SK-N-SH (cell line): Measurements from ENCODE around the gene CGAS.

Source experiments
- GATA2 ChIP-seq: sonication (generic); formaldehyde crosslinking; IDR thresholded peaks from 2 replicates; pipeline ENCODE4 v1.5.0; 2020; ENCODE audit warnings: mild to moderate bottlenecking, missing genetic modification reagents
- JUND ChIP-seq: IDR thresholded peaks from 2 replicates; pipeline ENCODE4 v1.4.0; 2012
- MXI1 ChIP-seq: IDR thresholded peaks from 2 replicates; pipeline ENCODE4 v1.6.1; 2012; ENCODE audit warnings: mild to moderate bottlenecking, low read depth, low read length, improper control_type of control experiment
- RFX5 ChIP-seq: IDR thresholded peaks from 2 replicates; pipeline ENCODE4 v1.6.1; 2012; ENCODE audit warnings: mild to moderate bottlenecking, improper control_type of control experiment, low read length
- TAF1 ChIP-seq: IDR thresholded peaks from 2 replicates; pipeline ENCODE4 v1.6.1; 2012; ENCODE audit warnings: low read depth, mild to moderate bottlenecking, low read length, moderate library complexity, borderline replicate concordance
- YY1 ChIP-seq: IDR thresholded peaks from 2 replicates; pipeline ENCODE4 v1.4.0; 2012; ENCODE audit warnings: low read depth, mild to moderate bottlenecking

GRCh38 chr6:73418081-73418741 lies 33.9 kb downstream of the CGAS start:
- TF ChIP-seq TAF1 (no peak), RFX5 (no peak), YY1 (no peak), JUND (no peak), GATA2 (CRISPR knock-in tag) (no peak), MXI1 (no peak)
